ENCODE data around the gene SPTSSA. TPM values are rescaled to one million over a fixed set of nuclear protein-coding genes. Genes with fewer than 3 reads are reported as not detected.

The SPTSSA gene
- total RNA-seq, 2 experiments from 2014 or later: 1.4 to 1.6 TPM

- Mint-ChIP-seq H3K4me3 (no peak overlapping the region), H3K36me3 (ENCODE audit: low read depth) (no peaks in the 10 kb centered on the region), H3K27me3 (no peaks in the 10 kb centered on the region), H3K27ac (no peak overlapping the region), H3K4me1 (ENCODE audit: low read depth) (no peaks in the 10 kb centered on the region), H3K9me3 (no peaks in the 10 kb centered on the region)
- H3K36me3 ChIP-seq (ENCODE audit: insufficient read depth, low read length): no peaks in the 10 kb centered on the region
- intact Hi-C loops (cut with DNase I, micrococcal nuclease): loop anchor here in 1 of 2 experiments (5.0 kb wide), 1 partner anchor 164 kb away; no protein-coding TSS in a partner anchor
- H3K9me3 ChIP-seq (ENCODE audit: control insufficient read depth in 1 of 2, insufficient read depth in 1 of 2, low read length in 2 of 2): no peaks in the 10 kb centered on the region
- no peak for TF ChIP-seq CTCF (IDR thresholded peaks at IDR 0.05)
- H3K4me1 ChIP-seq (ENCODE audit: insufficient read depth, low read length): no peaks in the 10 kb centered on the region
- DNase-seq (no peak), ATAC-seq (ENCODE audit: poor library complexity) (no peak)
- H3K27me3 ChIP-seq (ENCODE audit: control insufficient read depth in 1 of 2, insufficient read depth in 2 of 2, low read length in 2 of 2): no peaks in the 10 kb centered on the region
- H3K4me3 ChIP-seq (ENCODE audit: low read length): no peak overlapping the region
- H3K27ac ChIP-seq (ENCODE audit: low read depth in 1 of 2, low read length in 2 of 2): no peak overlapping the region
- ChIA-PET CTCF (interaction anchor here (1.0 kb wide), 1 partner anchor 8 kb away, joined by 3 read pairs; no protein-coding TSS in a partner anchor), POLR2A (no interaction called here)
Measured at GRCh38 chr14:34496007-34496678, 34.1 kb upstream of the SPTSSA start.

- TF ChIP-seq CTCF (IDR thresholded peaks at IDR 0.05): no peak
- Histone ChIP-seq H3K9me3 (ENCODE audit: control insufficient read depth in 1 of 2, insufficient read depth in 1 of 2, low read length in 2 of 2) (no peaks in the 10 kb centered on the region), H3K27me3 (ENCODE audit: control insufficient read depth in 1 of 2, insufficient read depth in 2 of 2, low read length in 2 of 2) (no peaks in the 10 kb centered on the region), H3K4me3 (ENCODE audit: low read length) (no peak overlapping the region), H3K36me3 (ENCODE audit: insufficient read depth, low read length) (no peaks in the 10 kb centered on the region), H3K27ac (ENCODE audit: low read depth in 1 of 2, low read length in 2 of 2) (no peak overlapping the region), H3K4me1 (ENCODE audit: insufficient read depth, low read length) (no peaks in the 10 kb centered on the region)
- Mint-ChIP-seq H3K4me3 (no peak overlapping the region), H3K27me3 (no peaks in the 10 kb centered on the region), H3K9me3 (no peaks in the 10 kb centered on the region), H3K36me3 (ENCODE audit: low read depth) (no peaks in the 10 kb centered on the region), H3K4me1 (ENCODE audit: low read depth) (no peaks in the 10 kb centered on the region), H3K27ac (no peak overlapping the region)
- ChIA-PET CTCF (no interaction called here), POLR2A (no interaction called here)
- no peak for ATAC-seq (ENCODE audit: poor library complexity)
- no peak for DNase-seq
- intact Hi-C loops (cut with DNase I, micrococcal nuclease): no loop called here
Measured at GRCh38 chr14:34489324-34489723, 27.3 kb upstream of the SPTSSA start.

- Mint-ChIP-seq H3K9me3 (no peaks in the 10 kb centered on the region), H3K27me3 (no peaks in the 10 kb centered on the region), H3K36me3 (ENCODE audit: low read depth) (no peaks in the 10 kb centered on the region), H3K4me1 (ENCODE audit: low read depth) (no peaks in the 10 kb centered on the region), H3K4me3 (no peak overlapping the region), H3K27ac (no peak overlapping the region)
- H3K4me1 ChIP-seq (ENCODE audit: insufficient read depth, low read length): no peaks in the 10 kb centered on the region
- H3K27me3 ChIP-seq (ENCODE audit: control insufficient read depth in 1 of 2, insufficient read depth in 2 of 2, low read length in 2 of 2): no peaks in the 10 kb centered on the region
- no peak overlapping the region for H3K27ac ChIP-seq (ENCODE audit: low read depth in 1 of 2, low read length in 2 of 2)
- no peaks in the 10 kb centered on the region for H3K9me3 ChIP-seq (ENCODE audit: control insufficient read depth in 1 of 2, insufficient read depth in 1 of 2, low read length in 2 of 2)
- no peak overlapping the region for H3K4me3 ChIP-seq (ENCODE audit: low read length)
- TF ChIP-seq CTCF (IDR thresholded peaks at IDR 0.05): no peak
- ChIA-PET CTCF (no interaction called here), POLR2A (no interaction called here)
- intact Hi-C loops (cut with DNase I, micrococcal nuclease): no loop called here
- no peaks in the 10 kb centered on the region for H3K36me3 ChIP-seq (ENCODE audit: insufficient read depth, low read length)
- ATAC-seq (ENCODE audit: poor library complexity) (no peak), DNase-seq (no peak)
Measured at GRCh38 chr14:34488528-34488927, 26.5 kb upstream of the SPTSSA start.
